Measurements from ENCODE around the gene MSLN. TPM values are rescaled to one million over a fixed set of nuclear protein-coding genes. Genes with fewer than 3 reads are reported as not detected.
"Not testable (repeated sequence)": the region's sequence is repeated elsewhere in the genome, so short reads cannot be mapped to it uniquely, and the experiment has no call there.

MSLN gene
- total RNA-seq, 1 experiment from 2014 or later, result 0.54 TPM

DNA sequence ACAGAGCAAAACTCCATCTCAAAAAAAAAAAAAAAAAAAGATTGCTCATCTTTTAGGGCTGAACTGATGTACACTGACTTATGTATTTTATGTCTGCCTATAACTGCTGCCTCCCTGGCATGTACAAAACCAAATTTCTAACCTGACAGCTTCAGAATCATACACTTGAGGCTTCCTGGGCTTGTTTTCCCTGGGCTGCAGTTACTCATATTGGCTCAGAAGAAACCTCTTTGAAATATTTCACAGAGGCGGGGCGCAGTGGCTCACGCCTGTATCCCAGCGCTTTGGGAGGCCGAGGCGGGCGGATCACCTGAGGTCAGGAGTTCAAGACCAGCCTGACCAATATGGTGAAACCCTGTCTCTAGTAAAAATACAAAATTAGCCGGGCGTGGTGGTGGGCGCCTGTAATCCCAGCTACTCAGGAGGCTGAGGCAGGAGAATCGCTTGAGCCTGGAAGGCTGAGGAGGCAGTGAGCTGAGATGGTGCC lies 6.4 kb upstream of the MSLN start:
- not testable (repeated sequence) for DNase-seq (ENCODE audit: extremely low read depth, low read depth)

DNA sequence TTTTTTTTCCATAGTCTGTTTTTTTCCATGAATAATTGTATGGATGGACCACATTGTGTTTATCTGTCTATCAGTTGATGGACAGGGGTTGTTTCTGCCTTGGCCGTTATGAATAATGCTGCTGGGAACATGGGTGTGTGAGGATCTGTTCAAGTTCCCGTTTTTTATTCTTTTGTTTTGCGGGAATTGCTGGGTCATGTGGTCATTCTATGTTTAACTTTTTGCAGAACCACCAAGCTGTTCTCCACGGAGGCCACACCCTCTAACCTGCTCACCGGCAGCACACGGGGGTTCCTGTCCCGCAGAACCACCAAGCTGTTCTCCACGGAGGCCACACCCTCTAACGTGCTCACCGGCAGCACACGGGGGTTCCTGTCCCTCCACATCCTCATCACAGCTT lies 5.9 kb upstream of the MSLN start:
- DNase-seq (ENCODE audit: extremely low read depth, low read depth), result no peak

DNA sequence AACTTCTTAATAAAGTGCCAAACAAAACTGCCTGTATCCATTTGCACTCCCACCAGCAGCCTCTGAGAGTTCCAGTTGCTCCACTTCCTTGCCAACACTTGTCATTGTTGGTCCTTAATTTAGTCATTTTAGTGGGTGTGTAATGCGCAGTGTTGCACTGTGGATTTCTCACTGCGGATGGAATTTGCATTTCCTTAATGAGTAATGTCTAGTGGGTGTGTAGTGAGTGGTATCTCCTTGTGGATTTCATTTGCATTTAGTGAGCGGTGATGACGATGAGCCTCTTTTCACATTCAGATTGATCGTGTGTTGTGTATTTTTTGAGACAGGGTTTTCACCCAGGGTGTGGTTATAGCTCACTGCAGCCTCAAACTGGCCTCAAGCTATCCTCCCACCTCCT lies 4.1 kb upstream of the MSLN start:
- DNase-seq (ENCODE audit: extremely low read depth, low read depth), result no peak

DNA sequence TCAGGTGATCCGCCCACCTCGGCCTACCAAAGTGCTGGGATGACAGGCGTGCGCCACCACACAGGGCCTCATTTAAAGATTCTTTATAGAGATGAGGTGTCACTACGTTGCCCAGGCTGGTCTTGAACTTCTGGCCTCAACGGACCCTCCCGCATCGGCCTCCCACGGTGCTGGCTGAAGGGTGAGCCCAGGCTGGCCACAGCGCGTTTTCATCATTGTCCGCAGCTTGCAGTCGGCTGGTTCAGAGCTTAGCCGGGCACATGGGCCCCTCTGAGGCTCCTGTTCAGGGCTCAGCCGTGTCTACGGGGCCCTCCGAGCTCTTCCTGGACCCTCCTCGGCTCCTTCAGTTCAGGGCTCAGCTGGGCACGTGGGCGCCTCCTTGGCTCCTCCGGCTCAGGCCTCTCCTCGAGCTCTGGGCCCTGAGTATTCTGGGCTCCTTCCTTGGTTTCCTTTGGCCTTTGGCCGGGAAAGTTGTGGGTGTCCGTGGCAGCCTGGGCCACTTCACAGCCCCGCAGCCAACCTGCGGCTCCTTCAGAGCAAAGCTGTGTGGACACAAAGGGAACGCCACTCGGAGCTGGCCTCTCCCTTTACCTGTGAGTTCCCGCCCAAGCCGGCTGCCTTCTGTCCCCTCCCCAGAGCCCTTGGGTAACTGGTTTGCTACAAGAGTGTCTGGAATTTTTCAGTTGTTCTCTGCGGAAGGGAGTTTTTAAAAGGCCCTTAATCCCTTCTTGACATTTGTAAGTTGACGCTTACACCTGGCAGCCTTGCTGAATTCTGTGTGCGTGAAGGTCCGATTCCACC lies 1.2 kb upstream of the MSLN start:
- no peak for DNase-seq (ENCODE audit: extremely low read depth, low read depth)

DNA sequence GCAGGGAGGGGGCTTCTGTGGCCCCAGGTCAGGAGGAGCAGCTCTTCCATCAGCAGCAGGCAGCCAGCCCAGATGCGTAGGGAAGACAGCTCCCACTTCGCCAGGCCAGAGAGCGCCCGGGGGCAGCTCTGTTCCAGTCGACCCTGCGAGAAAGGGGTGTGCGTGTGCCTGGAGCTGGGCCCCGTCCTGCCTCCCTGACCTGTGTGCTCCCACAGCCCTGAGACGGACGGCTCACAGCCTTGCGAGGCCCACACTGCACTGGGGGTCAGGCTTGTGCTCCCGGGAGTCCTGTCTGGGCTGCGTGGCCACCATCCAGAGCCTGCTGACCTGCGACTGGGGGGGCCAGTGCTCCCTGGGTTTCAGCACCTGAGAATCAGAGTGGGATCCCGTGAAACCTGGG lies 469 bp upstream of the MSLN start:
- DNase-seq (ENCODE audit: extremely low read depth, low read depth), result no peak

DNA sequence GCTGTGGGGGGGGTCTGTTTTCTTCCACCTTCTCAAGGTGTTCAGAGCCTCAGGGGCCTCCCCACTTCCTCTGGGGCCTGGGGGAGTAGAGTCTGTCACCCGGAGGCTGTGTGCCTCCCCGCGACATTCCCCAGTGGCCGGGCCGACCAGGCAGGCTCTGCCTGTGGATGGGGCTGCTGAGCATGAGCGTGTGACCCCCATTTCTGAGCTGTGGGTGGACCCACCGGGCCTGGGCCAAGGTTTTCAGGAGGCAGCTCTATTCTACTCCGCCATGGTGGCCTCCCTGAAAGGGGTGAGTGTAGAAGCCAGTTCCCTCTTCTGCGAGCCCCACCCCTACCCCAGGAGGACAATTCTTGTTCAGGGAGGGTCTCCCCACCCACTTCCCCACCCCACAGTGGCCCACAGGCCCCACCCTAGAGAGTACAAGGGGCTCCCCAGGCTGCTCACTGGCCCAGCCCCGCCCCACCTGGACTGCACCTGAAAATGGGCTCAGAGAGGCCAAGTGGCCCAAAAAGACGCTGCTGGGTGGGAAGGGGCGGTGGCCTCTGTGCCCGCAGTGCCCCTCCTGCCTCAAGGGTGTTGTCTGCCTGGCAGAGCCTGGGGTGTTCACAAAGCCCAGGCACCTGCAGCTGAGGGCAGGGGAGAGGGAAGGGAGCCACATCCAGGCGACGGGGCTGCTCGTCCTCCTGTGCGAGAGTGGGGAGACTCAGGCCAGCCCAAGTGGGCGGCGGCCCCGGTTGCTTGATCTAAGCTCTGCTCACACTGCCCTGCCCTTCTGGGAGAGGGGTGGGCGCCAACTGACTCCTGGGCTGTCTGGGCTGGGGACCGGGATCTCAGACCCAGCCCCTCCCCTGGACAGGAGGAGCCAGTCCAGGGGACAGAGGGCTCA lies 1.3 kb downstream of the MSLN start:
- DNase-seq (ENCODE audit: extremely low read depth, low read depth), result no peak

DNA sequence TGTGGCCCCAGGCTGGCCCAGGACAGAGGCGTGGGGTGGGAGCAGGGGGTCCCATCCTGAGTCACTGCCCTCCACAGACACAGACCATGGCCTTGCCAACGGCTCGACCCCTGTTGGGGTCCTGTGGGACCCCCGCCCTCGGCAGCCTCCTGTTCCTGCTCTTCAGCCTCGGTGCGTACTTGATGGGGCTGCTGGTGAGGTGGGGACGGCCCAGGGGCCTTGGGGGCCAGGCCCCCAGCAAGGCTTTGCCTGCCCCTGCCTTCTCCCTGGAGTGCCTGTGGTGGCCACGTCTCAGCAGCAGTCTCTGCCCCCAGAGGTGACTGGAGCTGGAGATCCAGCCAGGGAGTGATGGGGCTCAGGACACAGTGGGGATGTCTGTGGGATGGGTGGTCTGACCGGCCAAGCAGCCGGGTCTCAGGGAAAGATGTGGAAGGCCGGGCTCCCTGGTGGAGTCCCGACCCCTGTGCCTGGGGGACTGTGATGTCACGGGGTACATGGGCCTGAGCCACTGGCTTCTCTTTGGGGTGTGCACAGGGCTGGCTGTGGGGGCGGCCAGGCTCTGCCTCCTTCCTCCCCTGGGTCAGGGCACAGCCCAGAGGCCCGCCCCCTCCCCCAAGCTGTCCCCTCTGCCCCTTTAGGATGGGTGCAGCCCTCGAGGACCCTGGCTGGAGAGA lies 2.2 kb downstream of the MSLN start:
- DNase-seq (ENCODE audit: extremely low read depth, low read depth), result no peak

DNA sequence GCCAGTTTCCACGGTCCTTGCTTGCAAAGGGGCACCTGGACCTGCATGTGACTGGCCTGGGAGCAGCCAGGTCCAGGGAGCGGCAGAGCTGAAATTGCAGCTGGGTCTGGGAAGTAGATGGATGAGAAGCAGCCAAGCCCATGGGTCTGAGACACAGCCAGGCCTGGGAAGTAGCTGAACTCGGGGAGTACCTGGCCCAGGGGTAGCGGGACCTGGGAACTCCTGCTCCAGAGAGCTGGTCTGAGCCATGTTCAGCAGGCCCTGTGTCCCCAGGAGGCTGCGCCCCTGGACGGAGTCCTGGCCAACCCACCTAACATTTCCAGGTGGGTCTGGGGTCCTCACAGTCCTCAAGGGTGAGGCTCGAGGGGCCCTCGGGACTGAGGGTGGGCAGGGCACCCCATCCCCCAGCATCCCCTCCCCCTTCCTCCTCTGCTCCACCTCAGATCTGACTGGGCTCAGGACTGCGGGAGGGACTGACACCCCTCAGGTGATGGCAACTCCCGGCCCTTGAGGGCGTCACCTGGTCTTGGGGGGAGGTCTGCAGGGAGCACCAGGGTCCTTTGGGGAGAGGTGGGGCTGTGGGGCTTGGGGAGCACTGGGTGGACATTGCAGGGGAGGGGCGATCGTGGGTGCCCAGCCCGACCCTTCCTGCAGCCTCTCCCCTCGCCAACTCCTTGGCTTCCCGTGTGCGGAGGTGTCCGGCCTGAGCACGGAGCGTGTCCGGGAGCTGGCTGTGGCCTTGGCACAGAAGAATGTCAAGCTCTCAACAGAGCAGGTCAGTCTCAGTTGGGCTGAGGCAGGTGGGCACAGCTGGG lies 3.0 kb downstream of the MSLN start:
- no peak for DNase-seq (ENCODE audit: extremely low read depth, low read depth)

DNA sequence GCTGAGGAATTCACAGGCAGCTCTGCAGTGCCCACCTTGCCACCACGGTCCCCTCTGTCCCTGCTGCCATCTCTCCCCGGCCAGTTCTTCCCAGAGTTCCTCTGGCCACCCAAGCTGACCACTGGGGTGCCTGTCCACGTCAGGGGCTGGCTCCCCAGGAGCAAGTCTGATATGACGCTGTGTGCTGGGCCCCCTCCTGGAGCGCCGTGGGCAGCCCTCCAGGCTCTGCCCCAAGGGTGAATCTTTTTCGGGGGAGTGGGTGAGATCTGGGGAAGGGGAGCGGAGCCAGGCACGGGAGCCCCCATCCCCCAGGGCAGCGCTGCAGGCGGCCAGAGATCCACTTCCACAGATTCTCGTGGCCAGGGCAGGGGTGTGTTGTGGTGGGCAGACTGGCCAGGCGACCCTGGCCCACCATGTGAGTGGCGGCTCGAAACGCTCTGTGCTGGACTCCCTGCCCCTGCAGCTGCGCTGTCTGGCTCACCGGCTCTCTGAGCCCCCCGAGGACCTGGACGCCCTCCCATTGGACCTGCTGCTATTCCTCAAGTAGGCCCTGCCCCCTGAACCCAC lies 3.7 kb downstream of the MSLN start:
- DNase-seq (ENCODE audit: extremely low read depth, low read depth), result no peak

DNA sequence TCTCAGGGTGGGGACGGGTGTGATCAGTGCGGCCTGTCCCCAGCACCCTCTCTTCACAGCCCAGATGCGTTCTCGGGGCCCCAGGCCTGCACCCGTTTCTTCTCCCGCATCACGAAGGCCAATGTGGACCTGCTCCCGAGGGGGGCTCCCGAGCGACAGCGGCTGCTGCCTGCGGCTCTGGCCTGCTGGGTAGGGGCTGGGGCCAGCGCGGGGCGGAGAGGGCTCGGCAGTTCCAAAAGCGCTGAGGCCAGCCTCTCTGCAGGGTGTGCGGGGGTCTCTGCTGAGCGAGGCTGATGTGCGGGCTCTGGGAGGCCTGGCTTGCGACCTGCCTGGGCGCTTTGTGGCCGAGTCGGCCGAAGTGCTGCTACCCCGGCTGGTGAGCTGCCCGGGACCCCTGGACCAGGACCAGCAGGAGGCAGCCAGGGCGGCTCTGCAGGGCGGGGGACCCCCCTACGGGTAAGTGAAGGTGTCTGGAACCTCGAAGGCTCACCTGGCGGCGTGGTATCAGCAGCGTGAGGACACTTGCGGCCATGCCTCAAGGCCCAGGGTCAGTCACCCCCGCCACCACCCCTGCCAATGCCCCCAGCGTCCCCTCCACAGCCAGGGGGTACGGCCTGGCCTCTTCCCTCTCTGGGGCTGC lies 4.4 kb downstream of the MSLN start:
- no peak for DNase-seq (ENCODE audit: extremely low read depth, low read depth)

DNA sequence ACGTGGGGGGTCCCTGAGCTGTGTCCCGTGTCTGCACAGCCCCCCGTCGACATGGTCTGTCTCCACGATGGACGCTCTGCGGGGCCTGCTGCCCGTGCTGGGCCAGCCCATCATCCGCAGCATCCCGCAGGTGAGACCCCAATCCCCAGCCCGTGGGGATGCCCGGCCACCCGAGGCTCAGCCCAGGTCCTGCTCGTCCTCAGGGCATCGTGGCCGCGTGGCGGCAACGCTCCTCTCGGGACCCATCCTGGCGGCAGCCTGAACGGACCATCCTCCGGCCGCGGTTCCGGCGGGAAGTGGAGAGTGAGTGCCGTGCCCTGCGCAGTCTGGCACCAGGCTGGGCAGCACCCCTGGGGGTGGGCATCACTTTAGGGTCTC lies 4.9 kb downstream of the MSLN start:
- DNase-seq (ENCODE audit: extremely low read depth, low read depth), result no peak

DNA sequence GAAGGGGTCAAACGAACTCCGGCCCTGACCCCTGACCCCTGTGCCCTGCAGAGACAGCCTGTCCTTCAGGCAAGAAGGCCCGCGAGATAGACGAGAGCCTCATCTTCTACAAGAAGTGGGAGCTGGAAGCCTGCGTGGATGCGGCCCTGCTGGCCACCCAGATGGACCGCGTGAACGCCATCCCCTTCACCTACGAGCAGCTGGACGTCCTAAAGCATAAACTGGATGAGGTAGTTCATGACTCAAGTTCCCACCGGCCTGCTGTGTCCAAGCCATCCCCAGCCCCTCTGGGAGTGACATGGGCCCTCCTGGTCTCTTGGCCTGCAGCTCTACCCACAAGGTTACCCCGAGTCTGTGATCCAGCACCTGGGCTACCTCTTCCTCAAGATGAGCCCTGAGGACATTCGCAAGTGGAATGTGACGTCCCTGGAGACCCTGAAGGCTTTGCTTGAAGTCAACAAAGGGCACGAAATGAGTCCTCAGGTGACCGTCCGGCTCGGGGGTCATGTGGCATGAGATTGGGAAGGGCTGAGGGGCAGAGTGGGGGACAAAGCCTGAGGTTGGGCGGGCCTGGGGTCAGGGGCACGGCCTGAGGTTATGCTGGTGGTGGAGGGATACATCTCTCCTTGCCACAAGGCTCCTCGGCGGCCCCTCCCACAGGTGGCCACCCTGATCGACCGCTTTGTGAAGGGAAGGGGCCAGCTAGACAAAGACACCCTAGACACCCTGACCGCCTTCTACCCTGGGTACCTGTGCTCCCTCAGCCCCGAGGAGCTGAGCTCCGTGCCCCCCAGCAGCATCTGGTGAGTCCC lies 5.7 kb downstream of the MSLN start:
- no peak for DNase-seq (ENCODE audit: extremely low read depth, low read depth)

DNA sequence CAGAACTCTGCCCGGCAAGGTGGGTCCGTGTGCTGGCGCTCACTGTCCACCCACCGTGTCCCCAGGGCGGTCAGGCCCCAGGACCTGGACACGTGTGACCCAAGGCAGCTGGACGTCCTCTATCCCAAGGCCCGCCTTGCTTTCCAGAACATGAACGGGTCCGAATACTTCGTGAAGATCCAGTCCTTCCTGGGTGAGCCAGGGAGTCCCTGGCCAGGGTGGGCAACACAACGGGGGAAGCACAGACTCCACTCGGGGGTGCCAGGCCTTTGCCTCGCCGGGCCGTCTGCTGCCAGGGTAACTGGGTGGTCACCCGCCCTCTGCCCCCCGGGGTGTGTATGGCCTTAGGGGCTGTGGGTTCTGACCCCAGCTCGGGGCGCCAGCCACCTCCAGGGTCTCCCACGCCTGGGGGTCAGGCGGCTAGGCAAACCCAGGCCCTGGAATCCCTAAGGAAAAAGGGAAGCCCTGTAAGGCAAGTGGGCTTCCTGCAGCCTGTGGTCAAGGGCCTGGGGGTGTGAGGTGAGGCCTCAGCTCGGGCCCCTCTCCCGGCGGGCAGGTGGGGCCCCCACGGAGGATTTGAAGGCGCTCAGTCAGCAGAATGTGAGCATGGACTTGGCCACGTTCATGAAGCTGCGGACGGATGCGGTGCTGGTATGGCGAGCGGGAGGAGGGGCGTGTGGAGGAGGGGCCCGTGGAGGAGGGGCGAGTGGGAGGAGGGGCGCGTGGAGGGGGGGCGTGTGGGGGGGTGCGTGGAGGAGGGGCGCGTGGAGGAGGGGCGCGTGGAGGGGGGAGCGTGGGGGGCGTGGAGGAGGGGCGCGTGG lies 6.5 kb downstream of the MSLN start:
- DNase-seq (ENCODE audit: extremely low read depth, low read depth), result no peak

DNA sequence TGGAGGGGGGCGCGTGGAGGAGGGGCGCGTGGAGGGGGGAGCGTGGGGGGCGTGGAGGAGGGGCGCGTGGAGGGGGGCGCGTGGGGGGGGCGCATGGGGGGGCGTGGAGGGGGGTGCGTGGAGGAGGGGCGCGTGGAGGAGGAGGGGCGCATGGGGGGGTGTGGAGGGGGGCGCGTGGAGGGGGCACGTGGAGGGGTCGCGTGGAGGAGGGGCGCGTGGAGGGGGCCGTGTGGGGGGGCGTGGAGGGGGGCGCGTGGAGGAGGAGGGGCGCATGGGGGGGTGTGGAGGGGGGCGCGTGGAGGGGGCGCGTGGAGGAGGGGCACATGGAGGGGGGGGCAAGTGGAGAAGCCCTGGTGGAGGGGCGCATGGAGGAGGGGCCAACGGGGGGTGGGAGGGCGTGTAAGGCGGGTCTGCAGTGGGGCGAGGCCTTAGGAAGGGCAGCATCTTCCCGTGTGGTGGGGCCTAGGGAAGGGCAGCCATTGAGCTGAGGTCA lies 7.3 kb downstream of the MSLN start:
- DNase-seq (ENCODE audit: extremely low read depth, low read depth), result no peak

DNA sequence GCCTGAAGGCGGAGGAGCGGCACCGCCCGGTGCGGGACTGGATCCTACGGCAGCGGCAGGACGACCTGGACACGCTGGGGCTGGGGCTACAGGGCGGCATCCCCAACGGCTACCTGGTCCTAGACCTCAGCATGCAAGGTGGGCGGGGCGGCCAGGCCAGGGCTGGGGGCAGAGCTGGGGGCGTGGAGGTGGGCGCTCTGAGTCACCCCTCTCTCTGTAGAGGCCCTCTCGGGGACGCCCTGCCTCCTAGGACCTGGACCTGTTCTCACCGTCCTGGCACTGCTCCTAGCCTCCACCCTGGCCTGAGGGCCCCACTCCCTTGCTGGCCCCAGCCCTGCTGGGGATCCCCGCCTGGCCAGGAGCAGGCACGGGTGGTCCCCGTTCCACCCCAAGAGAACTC lies 7.9 kb downstream of the MSLN start:
- DNase-seq (ENCODE audit: extremely low read depth, low read depth), result no peak

DNA sequence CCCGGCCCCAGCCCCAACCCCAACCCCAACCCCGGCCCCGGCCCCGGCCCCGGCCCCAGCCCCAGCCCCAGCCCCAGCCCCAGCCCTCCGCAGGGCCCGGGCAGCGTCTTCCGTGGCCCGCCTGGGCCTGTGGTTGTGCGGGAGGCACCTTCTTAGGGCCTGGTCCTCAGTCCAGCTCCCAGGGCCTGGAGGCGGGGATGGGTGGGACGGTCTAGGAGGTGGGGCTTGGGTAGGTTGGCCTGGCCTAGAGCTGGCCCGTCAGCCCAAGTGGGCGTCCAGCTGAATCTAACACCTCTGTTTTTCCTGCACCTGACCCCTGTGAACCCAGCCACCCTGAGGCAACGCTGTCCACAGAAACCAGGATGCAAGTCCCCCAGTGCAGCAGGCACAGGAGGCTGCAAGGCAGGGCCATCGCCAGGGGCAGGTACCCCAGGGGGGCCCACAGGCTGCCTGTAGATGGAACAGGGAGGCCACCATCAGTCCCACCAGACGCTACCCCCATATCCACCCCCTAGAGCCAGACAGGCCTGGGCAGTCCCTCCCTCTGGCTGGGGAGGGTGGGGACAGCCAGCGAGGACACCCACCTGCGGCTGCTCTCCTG lies 8.8 kb downstream of the MSLN start:
- no peak for DNase-seq (ENCODE audit: extremely low read depth, low read depth)

DNA sequence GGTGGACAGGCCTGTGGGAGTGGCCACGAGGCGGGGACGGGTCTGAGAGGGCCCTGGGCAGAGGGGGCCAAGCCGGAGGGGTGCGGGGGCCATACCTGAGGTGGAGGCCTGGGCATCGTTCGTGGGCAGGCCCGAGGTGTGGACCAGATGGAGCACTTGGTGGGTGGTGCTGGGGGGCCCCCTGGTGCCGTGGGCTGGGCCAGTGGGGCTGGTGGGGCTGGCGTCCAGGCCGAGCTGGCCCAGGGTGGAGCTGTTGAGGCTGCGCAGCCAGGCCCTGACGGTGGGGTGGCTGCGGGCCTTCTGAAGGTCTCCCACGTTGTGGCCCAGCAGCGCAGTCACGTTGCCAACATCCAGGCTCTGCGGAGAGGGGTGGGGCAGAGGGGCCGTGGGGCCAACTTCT lies 9.4 kb downstream of the MSLN start:
- DNase-seq (ENCODE audit: extremely low read depth, low read depth), result no peak
